GM19240 (cell line): ENCODE measurements around the gene BTBD9.
"Not testable (repeated sequence)": the region's sequence is repeated elsewhere in the genome, so short reads cannot be mapped to it uniquely, and the experiment has no call there.

Experiments used
- DNase-seq: peaks from one replicate; pipeline ENCODE4 v3.0.0; 2011; ENCODE audit warnings: low spot score; ENCODE audit not compliant: insufficient read length

The BTBD9 gene

GRCh38 chr6:38133932-38134703 lies 505.6 kb downstream of the BTBD9 start:
- no peak for DNase-seq

GRCh38 chr6:38131527-38131965 lies 508.2 kb downstream of the BTBD9 start:
- no peak for DNase-seq

- DNase-seq = no peak
These were observed 512.4 kb downstream of the BTBD9 start for GRCh38 chr6:38127284-38127683.

GRCh38 chr6:38124224-38124926 lies 515.4 kb downstream of the BTBD9 start:
- DNase-seq = not testable (repeated sequence)

GRCh38 chr6:38119516-38119915 lies 520.2 kb downstream of the BTBD9 start:
- no peak for DNase-seq

- DNase-seq = no peak
These were observed 520.9 kb downstream of the BTBD9 start for GRCh38 chr6:38118791-38119365.
